DND-41 (cell line): Measurements from ENCODE around the gene TMEM209.
"Not testable (repeated sequence)": the region's sequence is repeated elsewhere in the genome, so short reads cannot be mapped to it uniquely, and the experiment has no call there.

Experiments
- ATAC-seq: fragments of 200-7000 bp; cut with Tn5 transposase; 3 replicates; pipeline ENCODE4 v1.9.1; 2021; ENCODE audit warnings: low read depth; ENCODE audit not compliant: insufficient read depth
- DNase-seq: peaks from one replicate; pipeline ENCODE4 v3.0.0-alpha.2; 2020
- H2AFZ ChIP-seq: 2 replicates; pipeline ENCODE4 v1.6.0; 2012; ENCODE audit warnings: low read depth, low read length
- H3K27ac ChIP-seq: 2 replicates; pipeline ENCODE4 v1.5.1; 2012; ENCODE audit warnings: low read length, inconsistent platforms
- H3K27me3 ChIP-seq: fragments of 200-600 bp; sonication (generic); 2 replicates; pipeline ENCODE4 v1.6.0; 2012; ENCODE audit warnings: low read length, mild to moderate bottlenecking, inconsistent platforms; ENCODE audit not compliant: insufficient read depth, poor library complexity
- H3K36me3 ChIP-seq: 2 replicates; pipeline ENCODE4 v1.5.1; 2012; ENCODE audit warnings: low read length, inconsistent platforms; ENCODE audit not compliant: insufficient read depth
- H3K4me1 ChIP-seq: 2 replicates; pipeline ENCODE4 v1.5.1; 2012; ENCODE audit warnings: mild to moderate bottlenecking, low read length; ENCODE audit not compliant: insufficient read depth
- H3K4me2 ChIP-seq: 2 replicates; pipeline ENCODE4 v1.6.0; 2012; ENCODE audit warnings: mild to moderate bottlenecking, moderate library complexity, low read length, inconsistent platforms; ENCODE audit not compliant: insufficient read depth
- H3K4me3 ChIP-seq, 2 experiments: fragments of 200-600 bp in 1 of 2; shearing (Covaris generic) in 1 of 2; 2 replicates each; pipeline ENCODE4 v1.5.1; 2012 to 2016; ENCODE audit warnings: inconsistent platforms in 2 of 2, low read length in 2 of 2, mild to moderate bottlenecking in 2 of 2, low read depth in 1 of 2, moderate library complexity in 1 of 2
- H3K79me2 ChIP-seq: 2 replicates; pipeline ENCODE4 v1.6.0; 2012; ENCODE audit warnings: low read length, inconsistent platforms; ENCODE audit not compliant: insufficient read depth
- H3K9ac ChIP-seq: 2 replicates; pipeline ENCODE4 v1.6.0; 2012; ENCODE audit warnings: low read depth, mild to moderate bottlenecking, inconsistent platforms, low read length, moderate library complexity
- H3K9me3 ChIP-seq: 2 replicates; pipeline ENCODE4 v1.5.1; 2012; ENCODE audit warnings: low read length, moderate library complexity, mild to moderate bottlenecking, inconsistent platforms; ENCODE audit not compliant: insufficient read depth, severe bottlenecking
- H4K20me1 ChIP-seq: 2 replicates; pipeline ENCODE4 v1.6.0; 2012; ENCODE audit warnings: low read length; ENCODE audit not compliant: insufficient read depth
- CTCF ChIP-seq: IDR thresholded peaks from 2 replicates; pipeline ENCODE4 v1.5.1; 2012; ENCODE audit warnings: borderline replicate concordance, low read length, moderate library complexity, mild to moderate bottlenecking; ENCODE audit not compliant: poor library complexity, severe bottlenecking; ENCODE audit errors: extremely low read depth
- EZH2 ChIP-seq: IDR thresholded peaks from 3 replicates; pipeline ENCODE4 v1.6.1; 2012; ENCODE audit warnings: borderline replicate concordance, low read depth, mild to moderate bottlenecking, moderate library complexity, low read length, inconsistent platforms; ENCODE audit not compliant: severe bottlenecking

The TMEM209 gene

GRCh38 chr7:130195396-130195795 is 9.8 kb downstream of the TMEM209 start:
- H3K4me3 ChIP-seq = no peak overlapping the region
- ATAC-seq = no peak
- H3K4me1 ChIP-seq = no peaks in the 10 kb centered on the region
- H3K9me3 ChIP-seq = no peaks in the 10 kb centered on the region
- H3K9ac ChIP-seq = no peak overlapping the region
- DNase-seq = no peak
- peaks cover 73% of the 10 kb centered on the region for H3K36me3 ChIP-seq
- H3K27ac ChIP-seq = no peak overlapping the region
- TF ChIP-seq CTCF (no peak), EZH2 (no peak)
- no peak overlapping the region for H2AFZ ChIP-seq
- no peak overlapping the region for H3K4me2 ChIP-seq
- no peaks in the 10 kb centered on the region for H3K79me2 ChIP-seq
- no peaks in the 10 kb centered on the region for H3K27me3 ChIP-seq
- no peaks in the 10 kb centered on the region for H4K20me1 ChIP-seq

- no peaks in the 10 kb centered on the region for H3K9me3 ChIP-seq
- DNase-seq (no peak), ATAC-seq (no peak)
- H3K4me2 ChIP-seq = no peak overlapping the region
- H3K27ac ChIP-seq = no peak overlapping the region
- 0 out of 2 replicates have a peak, but pooled peaks cover 2% of the 10 kb centered on the region for H3K79me2 ChIP-seq
- H2AFZ ChIP-seq = no peak overlapping the region
- no peaks in the 10 kb centered on the region for H4K20me1 ChIP-seq
- peaks cover 58% of the 10 kb centered on the region for H3K36me3 ChIP-seq
- no peak for TF ChIP-seq CTCF
- TF ChIP-seq EZH2 = no peak
- no peaks in the 10 kb centered on the region for H3K27me3 ChIP-seq
- no peak overlapping the region for H3K9ac ChIP-seq
- no peaks in the 10 kb centered on the region for H3K4me1 ChIP-seq
- no peak overlapping the region for H3K4me3 ChIP-seq
These were observed 13.4 kb downstream of the TMEM209 start for GRCh38 chr7:130191791-130192190.

GRCh38 chr7:130189343-130189742 is 15.9 kb downstream of the TMEM209 start:
- H3K36me3 ChIP-seq = peaks cover 64% of the 10 kb centered on the region
- H3K4me3 ChIP-seq = no peak overlapping the region
- no peaks in the 10 kb centered on the region for H4K20me1 ChIP-seq
- H3K79me2 ChIP-seq = 0 out of 2 replicates have a peak, but pooled peaks cover 2% of the 10 kb centered on the region
- H3K9me3 ChIP-seq = no peaks in the 10 kb centered on the region
- ATAC-seq (no peak), DNase-seq (no peak)
- no peaks in the 10 kb centered on the region for H3K27me3 ChIP-seq
- no peak overlapping the region for H3K4me2 ChIP-seq
- H2AFZ ChIP-seq = no peak overlapping the region
- no peak overlapping the region for H3K9ac ChIP-seq
- H3K27ac ChIP-seq = no peak overlapping the region
- TF ChIP-seq CTCF (no peak), EZH2 (no peak)
- no peaks in the 10 kb centered on the region for H3K4me1 ChIP-seq

GRCh38 chr7:130187360-130187759 is 17.8 kb downstream of the TMEM209 start:
- ATAC-seq (no peak), DNase-seq (no peak)
- Histone ChIP-seq H4K20me1 (no peaks in the 10 kb centered on the region), H3K9ac (no peak overlapping the region), H3K4me1 (no peaks in the 10 kb centered on the region), H3K4me3 (no peak overlapping the region), H3K4me2 (no peak overlapping the region), H3K9me3 (no peaks in the 10 kb centered on the region), H3K79me2 (0 out of 2 replicates have a peak, but pooled peaks cover 2% of the 10 kb centered on the region), H3K27me3 (no peaks in the 10 kb centered on the region), H2AFZ (no peak overlapping the region), H3K36me3 (peaks cover 69% of the 10 kb centered on the region), H3K27ac (no peak overlapping the region)
- TF ChIP-seq CTCF (no peak), EZH2 (no peak)

- not testable (repeated sequence) for H3K4me1 ChIP-seq, DNase-seq, H3K9ac ChIP-seq, ATAC-seq, H3K4me2 ChIP-seq, H3K27ac ChIP-seq, H2AFZ ChIP-seq, H4K20me1 ChIP-seq, H3K27me3 ChIP-seq, H3K4me3 ChIP-seq, H3K9me3 ChIP-seq, H3K79me2 ChIP-seq
- H3K36me3 ChIP-seq = peaks cover 68% of the 10 kb centered on the region
These were observed 20.9 kb downstream of the TMEM209 start for GRCh38 chr7:130184349-130184748.
